Fibroblast of villous mesenchyme (primary cell): ENCODE results near the gene DDIT4. TPM values are rescaled to one million over a fixed set of nuclear protein-coding genes. Genes with fewer than 3 reads are reported as not detected.

Experiments
- DNase-seq: peaks from one replicate; pipeline ENCODE4 v3.0.0-alpha.2; 2010; ENCODE audit warnings: low read depth
- H3K4me3 ChIP-seq: 2 replicates; pipeline ENCODE4 v1.5.1; 2011; ENCODE audit warnings: low read depth, mild to moderate bottlenecking, low read length
- total RNA-seq: library from RNA; depleted of rRNA; stranded (reverse); fragments of >200 nt; gene quantifications from 2 replicates; pipeline ENCODE4 v1.2.3, GENCODE V29; 2012
- TF ChIP-seq, protein P1 (sequence below): IDR thresholded peaks from 2 replicates; pipeline ENCODE4 v1.5.1; 2012; ENCODE audit warnings: low read depth, mild to moderate bottlenecking, low read length; ENCODE audit not compliant: insufficient read depth

DDIT4 gene
- total RNA-seq, 1 donor, result 88.5 TPM

GRCh38 chr10:72251635-72252034 is 22.1 kb upstream of the DDIT4 start:
- TF ChIP-seq, protein P1, sequence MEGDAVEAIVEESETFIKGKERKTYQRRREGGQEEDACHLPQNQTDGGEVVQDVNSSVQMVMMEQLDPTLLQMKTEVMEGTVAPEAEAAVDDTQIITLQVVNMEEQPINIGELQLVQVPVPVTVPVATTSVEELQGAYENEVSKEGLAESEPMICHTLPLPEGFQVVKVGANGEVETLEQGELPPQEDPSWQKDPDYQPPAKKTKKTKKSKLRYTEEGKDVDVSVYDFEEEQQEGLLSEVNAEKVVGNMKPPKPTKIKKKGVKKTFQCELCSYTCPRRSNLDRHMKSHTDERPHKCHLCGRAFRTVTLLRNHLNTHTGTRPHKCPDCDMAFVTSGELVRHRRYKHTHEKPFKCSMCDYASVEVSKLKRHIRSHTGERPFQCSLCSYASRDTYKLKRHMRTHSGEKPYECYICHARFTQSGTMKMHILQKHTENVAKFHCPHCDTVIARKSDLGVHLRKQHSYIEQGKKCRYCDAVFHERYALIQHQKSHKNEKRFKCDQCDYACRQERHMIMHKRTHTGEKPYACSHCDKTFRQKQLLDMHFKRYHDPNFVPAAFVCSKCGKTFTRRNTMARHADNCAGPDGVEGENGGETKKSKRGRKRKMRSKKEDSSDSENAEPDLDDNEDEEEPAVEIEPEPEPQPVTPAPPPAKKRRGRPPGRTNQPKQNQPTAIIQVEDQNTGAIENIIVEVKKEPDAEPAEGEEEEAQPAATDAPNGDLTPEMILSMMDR, result no peak

GRCh38 chr10:72252972-72253371 is 20.8 kb upstream of the DDIT4 start:
- no peak for DNase-seq
- TF ChIP-seq, protein P1, result no peak
- no peak overlapping the region for H3K4me3 ChIP-seq

More at GRCh38 chr10:72251635-72252034, 22.1 kb upstream of the DDIT4 start:
- H3K4me3 ChIP-seq, result no peak overlapping the region
- no peak for DNase-seq

GRCh38 chr10:72253578-72253977 is 20.1 kb upstream of the DDIT4 start:
- no peak for DNase-seq
- TF ChIP-seq, protein P1, result no peak
- H3K4me3 ChIP-seq, result no peak overlapping the region

DNA sequence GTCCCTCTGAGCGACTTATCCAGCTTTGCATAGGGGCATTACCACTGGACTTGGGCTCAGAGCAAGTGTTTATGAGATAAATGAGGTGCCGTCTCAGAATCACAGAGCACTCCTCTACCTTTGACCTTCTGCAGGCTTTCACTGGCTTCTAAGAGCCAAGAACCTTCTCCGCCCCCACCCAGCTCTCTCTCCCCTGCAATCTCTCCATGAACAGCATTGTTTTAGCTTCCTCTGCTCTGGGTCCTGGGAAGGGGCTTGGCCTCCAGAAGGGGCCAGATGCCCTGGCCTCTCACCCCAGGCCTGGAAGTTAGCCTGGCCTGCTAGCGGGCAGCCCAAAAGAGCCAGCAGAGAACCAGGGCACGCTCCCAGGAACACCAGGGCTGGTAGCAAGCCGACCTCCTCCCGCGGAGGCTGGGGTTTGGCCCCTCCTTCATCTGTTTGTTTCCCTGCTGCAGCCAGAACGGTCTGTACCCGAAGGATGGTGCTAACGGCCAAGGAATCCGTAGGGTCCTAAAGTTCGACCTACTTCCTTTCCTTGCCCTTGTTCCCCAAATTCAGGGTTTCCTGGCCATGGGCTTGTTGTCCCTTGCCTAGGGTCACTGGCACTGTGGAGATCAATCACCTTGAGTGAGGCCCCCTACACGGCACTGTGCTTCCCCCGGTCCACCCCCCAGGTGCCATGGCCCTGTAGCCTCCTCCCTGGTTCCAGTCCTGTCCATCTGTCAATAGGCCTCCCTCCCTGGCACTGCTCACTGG is 18.7 kb upstream of the DDIT4 start:
- peak; percentile 89 for DNase-seq
- H3K4me3 ChIP-seq, result peak overlapping the region; percentile 30
- TF ChIP-seq, protein P1, result no peak

DNA sequence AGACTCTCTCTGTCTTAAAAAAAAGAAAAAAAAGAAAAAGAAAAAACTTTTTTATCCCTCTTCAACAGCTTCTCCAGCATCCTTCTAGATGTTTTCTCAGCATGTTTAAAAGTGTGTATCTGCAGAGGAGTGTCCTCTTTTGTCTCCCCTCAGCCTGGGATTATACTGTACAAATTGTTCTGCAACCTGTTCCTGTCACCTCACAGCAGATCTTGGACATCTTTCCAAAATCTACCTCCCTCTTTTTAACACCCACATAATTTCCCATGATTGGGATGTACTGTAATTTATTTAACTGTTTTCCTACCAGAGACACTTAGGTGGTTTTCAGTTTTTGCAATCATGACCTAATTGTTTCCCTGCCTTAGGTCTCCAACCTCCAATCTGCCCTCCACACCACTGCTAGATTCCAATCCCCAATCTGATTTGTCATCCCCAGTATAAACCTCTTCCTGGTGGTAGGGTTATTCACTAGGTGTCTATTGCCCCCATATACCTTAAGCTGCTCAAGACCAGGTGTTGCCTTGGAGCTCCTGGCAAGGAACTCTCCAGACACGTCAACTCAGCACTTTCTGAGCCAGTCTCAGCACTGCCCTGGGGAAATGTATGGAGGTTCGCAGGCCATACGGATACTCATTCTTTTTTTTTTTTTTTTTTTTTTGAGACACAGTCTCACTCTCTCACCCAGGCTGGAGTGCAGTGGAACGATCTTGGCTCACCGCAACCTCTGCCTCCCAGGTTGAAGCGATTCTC is 17.6 kb upstream of the DDIT4 start:
- TF ChIP-seq, protein P1, result no peak
- no peak for DNase-seq
- no peak overlapping the region for H3K4me3 ChIP-seq

DNA sequence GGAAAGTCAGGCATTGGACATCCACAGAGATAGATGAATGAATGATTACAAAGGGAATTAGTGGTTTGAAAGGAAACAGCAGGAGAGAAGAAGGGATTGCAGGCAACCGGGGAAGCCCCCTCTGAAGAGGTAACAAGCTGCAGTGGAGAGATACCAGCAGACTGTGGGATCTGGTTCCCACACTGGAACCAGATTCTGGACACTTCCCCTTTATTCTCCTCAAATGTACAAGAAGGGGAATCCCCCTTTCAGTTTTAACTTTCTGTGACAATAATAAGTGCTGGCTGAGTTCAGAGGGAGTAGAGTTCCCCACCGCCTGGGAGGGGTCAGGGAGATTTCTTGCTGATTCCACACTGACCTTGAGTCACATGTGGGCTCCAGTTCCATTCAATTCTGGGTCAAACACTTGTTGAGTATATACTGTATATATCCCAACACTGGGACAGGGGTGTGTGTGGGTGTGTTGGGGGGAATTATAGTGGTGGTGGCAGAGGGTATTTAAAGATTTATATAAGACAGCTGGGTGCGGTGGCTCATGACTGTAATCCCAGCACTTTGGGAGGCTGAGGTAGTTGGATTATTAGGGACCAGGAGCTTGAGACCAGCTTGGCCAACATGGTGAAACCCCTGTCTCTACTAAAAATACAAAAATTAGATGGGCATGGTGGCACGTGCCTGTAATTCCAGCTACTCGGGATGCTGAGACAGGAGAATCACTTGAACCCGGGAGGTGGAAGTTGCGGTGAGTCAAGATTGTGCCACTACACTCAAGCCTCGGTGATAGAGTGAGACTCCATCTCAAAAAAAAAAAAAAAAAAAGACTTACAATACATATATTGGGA is 16.5 kb upstream of the DDIT4 start:
- peak; percentile 75 for DNase-seq
- TF ChIP-seq, protein P1, result no peak
- no peak overlapping the region for H3K4me3 ChIP-seq
